GM12891 (cell line): ENCODE measurements around the gene CLEC5A. TPM values are rescaled to one million over a fixed set of nuclear protein-coding genes. Genes with fewer than 3 reads are reported as not detected.
"Not testable (repeated sequence)": the region's sequence is repeated elsewhere in the genome, so short reads cannot be mapped to it uniquely, and the experiment has no call there.

Experiments used
- DNase-seq: peaks from one replicate; pipeline ENCODE4 v3.0.0; 2011; ENCODE audit warnings: low spot score; ENCODE audit not compliant: insufficient read length
- FAIRE-seq: peaks from 2 replicates; lab custom pipeline; 2011; peaks lifted over from hg19 to GRCh38; lab: Jason Lieb, UNC
- PAX5 ChIP-seq: IDR thresholded peaks from 2 replicates; pipeline ENCODE4 v1.6.1; 2011; ENCODE audit warnings: low read length, moderate library complexity, mild to moderate bottlenecking; ENCODE audit not compliant: insufficient read depth, severe bottlenecking
- POLR2A ChIP-seq: IDR thresholded peaks from 2 replicates; pipeline ENCODE4 v1.6.1; 2011; ENCODE audit warnings: low read depth, low read length, control low read depth
- POLR2AphosphoS5 ChIP-seq: IDR thresholded peaks from 2 replicates; pipeline ENCODE4 v1.6.1; 2011; ENCODE audit warnings: low read depth, low read length, control low read depth
- POU2F2 ChIP-seq: IDR thresholded peaks from 2 replicates; pipeline ENCODE4 v1.6.1; 2011; ENCODE audit warnings: low read depth, mild to moderate bottlenecking, control low read depth, low read length, moderate library complexity
- SPI1 ChIP-seq: IDR thresholded peaks from 2 replicates; pipeline ENCODE4 v1.6.1; 2011; ENCODE audit warnings: low read depth, low read length, control low read depth
- TAF1 ChIP-seq: IDR thresholded peaks from 2 replicates; pipeline ENCODE4 v1.6.1; 2011; ENCODE audit warnings: low read depth, low read length, control low read depth
- polyA plus RNA-seq: library from polyadenylated mRNA; unstranded; fragments of >200 nt; gene quantifications from one replicate; pipeline ENCODE4 v1.2.1, GENCODE V29; 2012; ENCODE audit warnings: low read depth, missing spikeins, inconsistent platforms; ENCODE audit not compliant: missing spikeins

CLEC5A gene
- not detected for polyA plus RNA-seq

DNA sequence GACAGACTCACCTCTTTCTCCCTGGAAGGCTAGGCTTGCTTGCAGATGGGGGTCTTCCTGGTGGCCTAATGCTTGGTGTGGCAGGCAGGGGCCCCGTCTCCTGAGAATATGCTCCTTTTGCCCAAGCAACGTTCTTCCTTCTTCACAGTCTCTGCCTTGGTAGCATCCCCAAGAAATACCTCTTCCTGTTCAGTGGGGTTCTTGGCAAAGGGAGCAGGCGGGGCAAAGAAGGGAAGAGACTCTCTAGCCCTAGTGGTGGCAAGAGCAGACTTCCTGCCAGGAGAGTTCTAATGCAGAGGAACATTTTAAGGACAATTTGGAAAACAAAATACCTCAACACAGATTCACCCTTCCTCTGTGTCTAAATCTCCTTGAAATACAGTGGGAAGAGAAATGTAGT lies at the start of gene CLEC5A:
CLEC5A (minus strand) TSS at position 179 of the 400 bp plus-strand sequence. CDS start 682 bp downstream, outside the sequence.
- FAIRE-seq (no peak), DNase-seq (no peak)
- no peak for TF ChIP-seq POLR2AphosphoS5
- no peak for TF ChIP-seq SPI1
- no peak for TF ChIP-seq POU2F2
- no peak for TF ChIP-seq POLR2A
- TF ChIP-seq PAX5: no peak
- TF ChIP-seq TAF1: no peak

DNA sequence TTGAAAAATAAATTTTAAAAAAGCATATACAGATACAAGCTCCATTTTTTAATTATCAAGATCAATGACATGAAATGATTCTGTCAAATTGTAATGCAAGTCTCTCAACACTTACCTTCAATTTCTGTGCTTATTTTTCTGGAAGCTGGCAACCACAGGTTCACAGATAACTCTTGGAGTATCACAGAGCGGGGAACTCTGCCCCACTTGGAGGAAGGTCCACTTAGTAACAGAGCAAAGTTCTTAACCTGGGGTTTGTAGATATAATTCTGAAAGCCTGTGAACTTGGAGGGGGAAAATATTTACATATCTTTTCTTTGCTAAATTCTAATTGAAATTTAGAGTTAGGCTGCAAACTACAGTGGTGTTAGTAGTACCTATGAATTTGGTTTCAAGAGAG lies 46.6 kb upstream of the CLEC5A start:
- TF ChIP-seq POLR2A (no peak), POLR2AphosphoS5 (no peak), SPI1 (no peak), TAF1 (no peak)
- DNase-seq: no peak
- FAIRE-seq: no peak

- FAIRE-seq: no peak
- no peak for DNase-seq
- no peak for TF ChIP-seq PAX5
- TF ChIP-seq POLR2AphosphoS5: no peak
- no peak for TF ChIP-seq POLR2A
- TF ChIP-seq TAF1: no peak
- no peak for TF ChIP-seq SPI1
- no peak for TF ChIP-seq POU2F2
Measured at GRCh38 chr7:141992688-141993087, 45.9 kb upstream of the CLEC5A start.

- FAIRE-seq (no peak), DNase-seq (no peak)
- TF ChIP-seq POU2F2 (no peak), SPI1 (no peak), PAX5 (no peak), TAF1 (no peak), POLR2AphosphoS5 (no peak), POLR2A (no peak)
Measured at GRCh38 chr7:141992156-141992555, 45.4 kb upstream of the CLEC5A start.

DNA sequence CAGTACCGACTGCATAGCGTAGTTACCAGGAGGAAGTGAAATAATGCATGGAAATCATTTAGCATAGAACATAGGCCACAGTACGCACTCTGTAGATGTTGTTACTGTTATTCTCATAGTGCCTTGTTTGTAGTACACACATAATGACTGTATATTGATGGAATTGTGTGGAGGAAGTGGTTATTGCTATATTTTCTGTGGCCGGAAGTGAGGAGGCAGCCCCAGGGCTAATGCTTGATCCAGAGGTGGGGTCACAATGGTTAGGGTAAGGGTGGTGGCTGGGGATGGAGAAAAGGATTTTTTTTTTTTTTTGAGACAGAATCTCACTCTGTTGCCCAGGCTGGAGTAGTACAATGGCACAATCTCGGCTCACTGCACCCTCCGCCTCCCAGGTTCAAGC lies 44.4 kb upstream of the CLEC5A start:
- no peak for FAIRE-seq
- TF ChIP-seq SPI1: no peak
- no peak for TF ChIP-seq POLR2A
- TF ChIP-seq TAF1: no peak
- no peak for TF ChIP-seq PAX5
- TF ChIP-seq POU2F2: no peak
- no peak for TF ChIP-seq POLR2AphosphoS5
- DNase-seq: no peak

DNA sequence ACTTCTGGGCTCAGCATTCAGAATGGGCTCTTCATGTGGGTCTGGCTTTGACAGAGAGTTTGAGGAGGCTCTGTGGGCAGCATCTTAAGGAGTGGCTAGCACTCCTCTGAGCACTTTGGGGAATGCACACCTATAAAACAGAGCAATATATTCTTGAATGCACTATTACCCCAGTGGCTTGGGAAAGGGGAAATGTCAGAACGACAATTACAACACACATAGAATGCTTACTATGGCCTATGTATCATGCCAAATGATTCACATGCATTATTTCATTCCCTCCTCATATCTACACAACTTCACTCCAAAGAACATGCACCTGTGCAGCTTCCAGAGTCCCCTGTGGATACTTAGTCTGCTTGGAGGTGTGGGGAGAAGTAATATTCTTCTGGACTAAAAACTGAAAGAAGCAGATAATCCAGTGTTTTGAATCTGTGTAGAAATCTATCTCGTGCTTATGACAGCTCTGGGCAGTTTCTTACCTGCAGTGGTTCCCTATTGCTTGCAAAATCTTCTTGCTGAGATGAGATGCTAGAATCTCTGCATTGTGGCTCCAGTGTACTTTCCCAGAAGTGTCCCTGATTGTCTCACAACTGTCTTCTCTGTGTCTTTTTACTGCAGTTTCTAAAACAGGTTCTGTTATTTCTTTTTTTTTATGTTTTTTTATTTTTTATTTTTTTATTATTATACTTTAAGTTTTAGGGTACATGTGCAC lies 43.4 kb upstream of the CLEC5A start:
- TF ChIP-seq SPI1 (no peak), POLR2AphosphoS5 (no peak), PAX5 (no peak), POU2F2 (no peak), POLR2A (no peak), TAF1 (no peak)
- no peak for FAIRE-seq
- DNase-seq: no peak

DNA sequence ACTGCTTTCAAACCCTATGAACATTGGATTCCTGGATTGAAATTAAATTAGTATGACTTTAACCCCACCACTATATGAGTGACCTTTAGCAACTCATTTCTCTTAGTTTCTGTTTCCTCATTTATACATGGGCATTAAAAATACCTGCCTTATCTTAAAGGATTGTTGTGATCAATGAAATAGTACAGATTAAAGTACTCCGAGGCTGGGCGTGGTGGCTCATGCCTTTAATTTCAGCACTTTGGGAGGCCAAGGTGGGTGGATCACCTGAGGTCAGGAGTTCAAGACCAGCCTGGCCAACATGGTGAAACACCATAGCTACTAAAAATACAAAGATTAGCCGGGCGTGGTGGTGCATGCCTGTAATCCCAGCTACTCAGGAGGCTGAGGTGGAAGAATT lies 41.0 kb upstream of the CLEC5A start:
- not testable (repeated sequence) for DNase-seq, FAIRE-seq

DNA sequence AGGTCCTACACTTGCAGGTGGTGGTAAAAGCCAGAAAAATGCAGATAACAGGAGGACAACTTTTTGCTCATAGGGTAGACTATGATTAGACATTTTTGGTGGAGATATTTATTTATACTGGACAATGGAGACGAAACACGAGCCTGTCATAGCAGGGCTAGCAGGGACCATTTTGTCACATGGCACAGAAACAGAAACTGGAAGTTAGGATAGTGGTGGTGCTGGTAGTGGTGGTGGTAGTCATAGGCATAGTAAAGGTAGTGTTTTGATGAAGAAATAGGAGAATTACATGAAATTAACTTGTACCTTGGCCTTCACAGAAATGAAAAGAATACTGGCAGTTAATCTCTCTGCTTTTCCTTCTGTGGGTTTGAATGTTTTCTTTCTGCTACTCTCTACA lies 40.1 kb upstream of the CLEC5A start:
- no peak for TF ChIP-seq POU2F2
- TF ChIP-seq PAX5: no peak
- FAIRE-seq (no peak), DNase-seq (no peak)

DNA sequence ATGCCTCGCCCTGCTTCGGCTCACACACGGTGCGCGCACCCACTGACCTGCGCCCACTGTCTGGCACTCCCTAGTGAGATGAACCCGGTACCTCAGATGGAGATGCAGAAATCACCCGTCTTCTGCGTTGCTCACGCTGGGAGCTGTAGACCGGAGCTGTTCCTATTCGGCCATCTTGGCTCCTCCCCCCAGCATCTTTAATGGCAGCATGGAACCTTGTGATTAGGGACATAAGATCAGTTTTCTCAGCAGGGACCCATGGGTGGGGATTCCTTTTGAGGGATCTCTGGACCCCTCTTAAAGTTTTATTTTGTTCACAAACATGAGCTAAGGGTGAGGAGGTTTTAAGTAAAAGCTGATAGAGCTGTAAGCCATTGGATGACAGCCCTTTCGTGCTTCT lies 39.2 kb upstream of the CLEC5A start:
- not testable (repeated sequence) for FAIRE-seq, DNase-seq

DNA sequence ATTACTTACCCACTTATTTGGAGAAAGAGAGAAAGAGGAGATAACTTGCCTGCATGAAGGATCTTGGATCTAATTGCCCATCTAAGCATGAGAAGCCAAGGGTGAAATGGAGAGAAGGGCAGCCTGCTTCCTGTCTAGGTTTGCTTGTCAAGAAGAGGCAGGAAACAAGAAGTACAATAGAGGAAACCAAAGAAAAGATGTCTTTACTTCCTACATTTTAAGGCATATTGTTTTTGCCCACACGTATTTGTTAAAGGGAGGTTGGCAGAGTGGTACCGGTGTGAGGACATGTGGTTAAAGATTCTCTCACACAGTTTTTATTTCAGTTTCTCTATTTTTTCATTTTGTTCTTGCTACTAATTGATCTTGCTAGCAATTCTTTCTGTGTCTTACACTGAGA lies 32.8 kb upstream of the CLEC5A start:
- no peak for TF ChIP-seq PAX5
- TF ChIP-seq POLR2A: no peak
- no peak for TF ChIP-seq TAF1
- TF ChIP-seq POLR2AphosphoS5: no peak
- no peak for TF ChIP-seq SPI1
- no peak for TF ChIP-seq POU2F2
- no peak for FAIRE-seq
- no peak for DNase-seq

DNA sequence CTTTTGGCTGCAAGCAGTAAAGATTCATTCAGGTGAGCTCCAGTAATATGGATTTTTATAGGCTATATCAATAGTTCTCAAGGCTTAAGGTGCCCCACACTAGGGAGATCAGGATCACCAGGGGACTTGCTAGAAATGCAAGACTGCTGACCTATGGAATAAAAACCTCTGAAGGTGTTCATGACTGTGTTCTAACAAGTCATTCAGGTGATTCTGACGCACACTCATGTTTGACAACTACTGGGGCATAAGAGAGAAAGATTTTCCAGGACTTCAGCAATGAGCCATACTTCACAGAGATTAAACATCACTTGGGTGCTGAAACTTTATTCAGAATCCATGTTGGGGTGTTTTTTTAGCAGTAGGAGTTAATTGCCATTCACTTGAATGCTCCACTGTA lies 31.6 kb upstream of the CLEC5A start:
- DNase-seq (no peak), FAIRE-seq (no peak)

More for the DNA sequence above, 31.6 kb upstream of the CLEC5A start:
- TF ChIP-seq SPI1 (no peak), POU2F2 (no peak), PAX5 (no peak), TAF1 (no peak), POLR2A (no peak), POLR2AphosphoS5 (no peak)
